Spleen (tissue), 11 donors: ENCODE results near the gene PDRG1. TPM values are rescaled to one million over a fixed set of nuclear protein-coding genes. Genes with fewer than 3 reads are reported as not detected.

ENCODE experiments used
- DNase-seq: peaks from one replicate; pipeline ENCODE4 v3.0.0-alpha.2; 2020
- H3K27ac ChIP-seq, 8 donors: fragments of 200-600 bp; sonication (generic) in 7 of 8; 1 replicate in 4 of 8; 2 replicates in 4 of 8; pipeline versions ENCODE4 v1.5.0 to v1.8.0; 2016 to 2021; ENCODE audit warnings: inconsistent platforms in 4 of 8, mild to moderate bottlenecking in 4 of 8, moderate library complexity in 1 of 8
- H3K27me3 ChIP-seq, 7 donors: fragments of 200-600 bp; sonication (generic) in 6 of 7; replicated peaks in 1 of 7; 1 replicate in 4 of 7; 2 replicates in 3 of 7; pipeline versions ENCODE4 v1.5.0 to v1.8.0; 2016 to 2021; ENCODE audit warnings: inconsistent platforms in 3 of 7, mild to moderate bottlenecking in 1 of 7
- H3K36me3 ChIP-seq, 6 donors: fragments of 200-600 bp; sonication (generic) in 5 of 6; 1 replicate in 4 of 6; 2 replicates in 2 of 6; pipeline versions ENCODE4 v1.5.0 to v1.8.0; 2016 to 2021; ENCODE audit warnings: inconsistent platforms in 2 of 6
- H3K4me1 ChIP-seq, 6 donors: fragments of 200-600 bp; sonication (generic) in 5 of 6; 1 replicate in 3 of 6; 2 replicates in 3 of 6; pipeline versions ENCODE4 v1.5.0 to v1.8.0; 2016 to 2021; ENCODE audit warnings: inconsistent platforms in 3 of 6
- H3K4me3 ChIP-seq, 8 donors: fragments of 200-600 bp; sonication (generic) in 7 of 8; 1 replicate in 4 of 8; 2 replicates in 4 of 8; pipeline versions ENCODE4 v1.5.0 to v1.8.0; 2016 to 2021; ENCODE audit warnings: inconsistent platforms in 4 of 8, mild to moderate bottlenecking in 4 of 8, moderate library complexity in 2 of 8
- H3K9me3 ChIP-seq, 8 donors: fragments of 200-600 bp; sonication (generic) in 7 of 8; 1 replicate in 4 of 8; 2 replicates in 4 of 8; pipeline versions ENCODE4 v1.5.0 to v1.8.0; 2016 to 2021; ENCODE audit warnings: inconsistent platforms in 4 of 8
- CTCF ChIP-seq, 11 experiments: fragments of 200-600 bp in 7 of 11; fragments of 450-650 bp in 4 of 11; sonication (generic) in 4 of 11; IDR thresholded peaks in 8 of 11; conservative IDR thresholded peaks in 3 of 11; 1 replicate in 7 of 11; 2 replicates in 4 of 11; pipeline versions ENCODE4 v1.4.0 to v1.8.0; 2016 to 2021; ENCODE audit warnings: antibody characterized with exemption in 11 of 11, inconsistent platforms in 4 of 11, mild to moderate bottlenecking in 1 of 11
- POLR2A ChIP-seq, 3 donors: fragments of 450-650 bp; IDR thresholded peaks; one replicate each; pipeline ENCODE4 v1.5.1; 2017; ENCODE audit warnings: antibody characterized with exemption in 3 of 3, mild to moderate bottlenecking in 1 of 3
- POLR2AphosphoS5 ChIP-seq, 3 donors: sonication (generic); formaldehyde crosslinking; IDR thresholded peaks; one replicate each; pipeline ENCODE4 v1.5.1; 2017; ENCODE audit warnings: antibody characterized with exemption in 3 of 3
- WGBS, 5 donors: extraction: QIAGEN DNeasy Blood & Tissue Kit in 3 of 5; methylation state at CpG; one replicate each; pipeline versions ENCODE4 v1.1.5 to v1.1.7; 2013 to 2018; 5-methylcytosine and 5-hydroxymethylcytosine counted together
- intact Hi-C: fragments of 100-400 bp; cut with DNase I; formaldehyde crosslinking; loops from one replicate; pipeline ENCODE4 v1.15.0; 2023; ENCODE audit warnings: low total_unique reads
- polyA plus RNA-seq, 3 donors: library from polyadenylated mRNA; stranded (reverse); fragments of 200-250 nt; gene quantifications; one replicate each; pipeline ENCODE4 v1.2.1, GENCODE V29; 2013
- total RNA-seq, 7 donors: library from RNA; depleted of rRNA in 3 of 7; stranded (reverse); fragments of >200 nt in 3 of 7; fragmentation: NEBNext Ultra II Directional in 4 of 7; extraction: Animal tissue kit (Norgen Biotek cat#: 25700) in 4 of 7; gene quantifications; one replicate each; pipeline versions ENCODE4 v1.1.0 to v1.2.1, GENCODE V29; 2016 to 2021
- donor health status: healthy with polysubstance abuse.
- donor health status: DM: no; HTN: no; CAD: no; lungs with moderate emphysema.
- donor health status: DM: no; HTN: no; CAD: no.
- donor health status: Bipolar disorder and iron deficiency.
- donor health status: healthy.
- donor health status: DM: no; HTN: no; CAD: no.
- donor health status: DM: yes; HTN: yes; CAD: no.

Gene PDRG1
- total and polyA plus RNA-seq, 10 donors: 8.2 to 21.1 (median 11.2) TPM

- intact Hi-C loops: no loop called here
- Histone ChIP-seq H3K4me3 (no peak overlapping the region), H3K27ac (no peak overlapping the region), H3K36me3 (no peaks in the 10 kb centered on the region), H3K9me3 (no peaks in the 10 kb centered on the region), H3K4me1 (peaks cover 0 to 11% (median 6%) of the 10 kb centered on the region in 6 donors), H3K27me3 (peaks cover 0 to 34% (median 22%) of the 10 kb centered on the region in 7 donors)
- TF ChIP-seq POLR2A (IDR thresholded peaks at IDR 0.05) (no peak), POLR2AphosphoS5 (IDR thresholded peaks at IDR 0.05) (no peak), CTCF (IDR thresholded peaks at IDR 0.05 in 8 of 11, conservative IDR thresholded peaks at IDR 0.05 in 3 of 11) (no peak)
- no peak for DNase-seq
- 62 to 85% (median 71%) methylated on average over 1 of the region's 1 CpG for WGBS, 5 donors
Measured at GRCh38 chr20:31991339-31991705, 39.5 kb upstream of the PDRG1 start.

- Histone ChIP-seq H3K4me1 (peaks cover 0 to 11% (median 6%) of the 10 kb centered on the region in 6 donors), H3K36me3 (no peaks in the 10 kb centered on the region), H3K27me3 (peaks cover 0 to 28% (median 21%) of the 10 kb centered on the region in 7 donors), H3K4me3 (no peak overlapping the region), H3K9me3 (no peaks in the 10 kb centered on the region), H3K27ac (no peak overlapping the region)
- no peak for DNase-seq
- WGBS, 5 donors: 65 to 69% (median 68%) methylated on average over 5 to 6 of the region's 6 CpGs
- intact Hi-C loops: no loop called here
- TF ChIP-seq POLR2AphosphoS5 (IDR thresholded peaks at IDR 0.05) (no peak), POLR2A (IDR thresholded peaks at IDR 0.05) (no peak), CTCF (IDR thresholded peaks at IDR 0.05 in 8 of 11, conservative IDR thresholded peaks at IDR 0.05 in 3 of 11) (no peak)
Measured at GRCh38 chr20:31990641-31991338, 38.9 kb upstream of the PDRG1 start.

GRCh38 chr20:31989030-31989645 lies 37.3 kb upstream of the PDRG1 start:
- WGBS, 5 donors: 83 to 93% (median 87%) methylated on average over 8 of the region's 8 CpGs
- no peak for TF ChIP-seq CTCF (IDR thresholded peaks at IDR 0.05 in 8 of 11, conservative IDR thresholded peaks at IDR 0.05 in 3 of 11)
- no peak for TF ChIP-seq POLR2A (IDR thresholded peaks at IDR 0.05)
- no peak for TF ChIP-seq POLR2AphosphoS5 (IDR thresholded peaks at IDR 0.05)
- Histone ChIP-seq H3K4me3 (no peak overlapping the region), H3K4me1 (no peaks in the 10 kb centered on the region), H3K27me3 (peaks cover 0 to 12% (median 5%) of the 10 kb centered on the region in 7 donors), H3K27ac (no peak overlapping the region), H3K9me3 (no peaks in the 10 kb centered on the region), H3K36me3 (no peaks in the 10 kb centered on the region)
- DNase-seq: no peak
- intact Hi-C loops: no loop called here

GRCh38 chr20:31988430-31989015 lies 36.7 kb upstream of the PDRG1 start:
- intact Hi-C loops: no loop called here
- DNase-seq: no peak
- Histone ChIP-seq H3K27ac (no peak overlapping the region), H3K36me3 (no peaks in the 10 kb centered on the region), H3K4me3 (no peak overlapping the region), H3K9me3 (no peaks in the 10 kb centered on the region), H3K27me3 (peaks cover 0 to 6% (median 0%) of the 10 kb centered on the region in 7 donors), H3K4me1 (no peaks in the 10 kb centered on the region)
- TF ChIP-seq POLR2AphosphoS5 (IDR thresholded peaks at IDR 0.05) (no peak), POLR2A (IDR thresholded peaks at IDR 0.05) (no peak), CTCF (IDR thresholded peaks at IDR 0.05 in 8 of 11, conservative IDR thresholded peaks at IDR 0.05 in 3 of 11) (no peak)
- WGBS, 5 donors: 81 to 93% (median 84%) methylated on average over 5 of the region's 5 CpGs
